A673 (cell line): Measurements from ENCODE around the gene SLCO2A1. TPM values are rescaled to one million over a fixed set of nuclear protein-coding genes. Genes with fewer than 3 reads are reported as not detected.

ENCODE experiments used
- BruUV-seq: library from RNA; stranded (reverse); fragments of 400-500 nt; replicated peaks from 2 replicates; lab custom pipeline; 2021; lab: Mats Ljungman, UMichigan
- CTCF ChIA-PET: fragments of 300-600 bp; sonication (Branson Sonifier 250); formaldehyde crosslinking; loops from one replicate; lab custom pipeline; 2022; ENCODE audit warnings: antibody characterized with exemption; lab: Charles Lee
- POLR2A ChIA-PET: fragments of 300-600 bp; sonication (Branson Sonifier 250); formaldehyde crosslinking; loops from one replicate; lab custom pipeline; 2022; ENCODE audit warnings: antibody characterized with exemption; ENCODE audit not compliant: low non-redundant PET; lab: Charles Lee
- DNase-seq: peaks from one replicate; pipeline ENCODE4 v3.0.0-alpha.2; 2015; ENCODE audit warnings: low spot score
- H3K27ac ChIP-seq: fragments of 200-600 bp; sonication (generic); 2 replicates; pipeline ENCODE4 v1.5.1; 2016; ENCODE audit warnings: mixed run types, low read depth, mild to moderate bottlenecking, mixed read lengths, antibody characterized with exemption, low read length; ENCODE audit not compliant: poor library complexity, severe bottlenecking
- H3K27me3 ChIP-seq: fragments of 200-600 bp; sonication (generic); replicated peaks from 2 replicates; pipeline ENCODE4 v1.6.1; 2017; ENCODE audit warnings: mixed run types, low read depth, mild to moderate bottlenecking, mixed read lengths, antibody characterized with exemption, low read length; ENCODE audit not compliant: insufficient read depth, poor library complexity
- H3K36me3 ChIP-seq: fragments of 200-600 bp; sonication (generic); 2 replicates; pipeline ENCODE4 v1.6.1; 2016; ENCODE audit warnings: mixed run types, mild to moderate bottlenecking, mixed read lengths, antibody characterized with exemption, low read length; ENCODE audit not compliant: insufficient read depth, poor library complexity, severe bottlenecking
- H3K4me1 ChIP-seq: fragments of 200-600 bp; sonication (generic); 2 replicates; pipeline ENCODE4 v1.6.1; 2017; ENCODE audit warnings: mixed run types, mild to moderate bottlenecking, mixed read lengths, antibody characterized with exemption, low read length; ENCODE audit not compliant: insufficient read depth, poor library complexity, severe bottlenecking
- H3K4me3 ChIP-seq: fragments of 200-600 bp; sonication (generic); 2 replicates; pipeline ENCODE4 v1.5.1; 2016; ENCODE audit warnings: low read depth, mixed run types, mild to moderate bottlenecking, mixed read lengths, low read length; ENCODE audit not compliant: poor library complexity, severe bottlenecking
- H3K9me3 ChIP-seq: fragments of 200-600 bp; sonication (generic); 2 replicates; pipeline ENCODE4 v1.6.1; 2016; ENCODE audit warnings: mixed run types, low read depth, mild to moderate bottlenecking, mixed read lengths, antibody characterized with exemption, low read length; ENCODE audit not compliant: poor library complexity, severe bottlenecking
- CTCF ChIP-seq: fragments of 300-800, 200-600 bp; sonication (generic); conservative IDR thresholded peaks from 2 replicates; pipeline ENCODE4 v1.5.1; 2017; ENCODE audit warnings: low read depth, mild to moderate bottlenecking, antibody characterized with exemption, low read length, moderate library complexity, mixed read lengths
- EZH2 ChIP-seq: fragments of 200-600 bp; sonication (generic); IDR thresholded peaks from 2 replicates; pipeline ENCODE4 v1.6.1; 2017; ENCODE audit warnings: borderline replicate concordance, low read depth, mild to moderate bottlenecking, mixed read lengths, antibody characterized with exemption, low read length; ENCODE audit not compliant: poor library complexity, severe bottlenecking
- intact Hi-C: fragments of 100-400 bp; cut with micrococcal nuclease; formaldehyde crosslinking; loops from one replicate; pipeline ENCODE4 v1.10.0; 2022; ENCODE audit not compliant: unreplicated experiment
- total RNA-seq: library from RNA; stranded (reverse); gene quantifications from 2 replicates; pipeline ENCODE4 v1.2.3, GENCODE V29; 2021

SLCO2A1 gene
- total RNA-seq, 1 experiment from 2014 or later, result not detected

- ChIA-PET POLR2A (no interaction called here), CTCF (no interaction called here)
- TF ChIP-seq EZH2 (no peak), CTCF (no peak)
These were observed 62.8 kb downstream of the SLCO2A1 start for GRCh38 chr3:133966954-133967353.

GRCh38 chr3:133965906-133966305 is 63.8 kb downstream of the SLCO2A1 start:
- ChIA-PET POLR2A (interaction anchor here (0.6 kb wide), 1 partner anchor 20 kb away, joined by 3 read pairs; no protein-coding TSS in a partner anchor), CTCF (no interaction called here)
- DNase-seq, result no peak
- H3K4me3 ChIP-seq, result no peak overlapping the region
- BruUV-seq, result no TSS peak
- H3K9me3 ChIP-seq, result no peaks in the 10 kb centered on the region
- H3K4me1 ChIP-seq, result peaks cover 4% of the 10 kb centered on the region
- intact Hi-C loops, result no loop called here
- TF ChIP-seq EZH2, result no peak
- TF ChIP-seq CTCF, result no peak
- no peak overlapping the region for H3K27ac ChIP-seq
- no peaks in the 10 kb centered on the region for H3K27me3 ChIP-seq
- H3K36me3 ChIP-seq, result no peaks in the 10 kb centered on the region

More at GRCh38 chr3:133966954-133967353, 62.8 kb downstream of the SLCO2A1 start:
- Histone ChIP-seq H3K27ac (no peak overlapping the region), H3K36me3 (no peaks in the 10 kb centered on the region), H3K9me3 (no peaks in the 10 kb centered on the region), H3K4me1 (peaks cover 4% of the 10 kb centered on the region), H3K4me3 (no peak overlapping the region), H3K27me3 (no peaks in the 10 kb centered on the region)
- no peak for DNase-seq
- BruUV-seq, result no TSS peak
- intact Hi-C loops, result no loop called here

- DNase-seq, result peak; percentile 86
- H3K36me3 ChIP-seq, result no peaks in the 10 kb centered on the region
- no peak overlapping the region for H3K27ac ChIP-seq
- ChIA-PET POLR2A (interaction anchor here (0.6 kb wide), 1 partner anchor 19 kb away, joined by 3 read pairs; no protein-coding TSS in a partner anchor), CTCF (interaction anchor here (0.7 to 1.4 kb wide), 2 partner anchors 25 to 35 kb away, joined by 3 read pairs; no protein-coding TSS in a partner anchor)
- no peak overlapping the region for H3K4me3 ChIP-seq
- BruUV-seq, result no TSS peak
- no peaks in the 10 kb centered on the region for H3K27me3 ChIP-seq
- H3K9me3 ChIP-seq, result no peaks in the 10 kb centered on the region
- TF ChIP-seq EZH2 (no peak), CTCF (no peak)
- H3K4me1 ChIP-seq, result peaks cover 4% of the 10 kb centered on the region
- intact Hi-C loops, result no loop called here
These were observed 64.6 kb downstream of the SLCO2A1 start for GRCh38 chr3:133965013-133965570.
